ENCODE measurements around the gene CTDSPL2. TPM values are rescaled to one million over a fixed set of nuclear protein-coding genes. Genes with fewer than 3 reads are reported as not detected.

The CTDSPL2 gene
- total and polyA plus RNA-seq, 4 donors = 7.8 to 43.9 (median 26.9) TPM

GRCh38 chr15:44495562-44495961, 68.1 kb downstream of the CTDSPL2 start:
- H3K4me1 ChIP-seq (ENCODE audit: control insufficient read depth in 1 of 2, insufficient read depth in 2 of 2, low read length in 2 of 2) = no peaks in the 10 kb centered on the region
- no peaks in the 10 kb centered on the region for H3K9me3 ChIP-seq (ENCODE audit: control insufficient read depth, low read length)
- no peak for ATAC-seq (ENCODE audit: low FRiP score)
- DNase-seq = peak in 1 of 2 donors; percentile 62
- no peak overlapping the region for H3K27ac ChIP-seq (ENCODE audit: low read depth in 1 of 2, low read length in 2 of 2)
- intact Hi-C loops (cut with DNase I) = no loop called here
- H3K27me3 ChIP-seq (ENCODE audit: control insufficient read depth in 1 of 2, insufficient read depth in 2 of 2, low read length in 1 of 2) = no peaks in the 10 kb centered on the region
- no peak overlapping the region for H3K4me3 ChIP-seq (ENCODE audit: low read length in 2 of 2)
- peaks cover 0 to 3% of the 10 kb centered on the region in 2 donors for H3K36me3 ChIP-seq (ENCODE audit: control insufficient read depth in 1 of 2, insufficient read depth in 2 of 2, low read length in 1 of 2)
- WGBS, 2 donors = 95 to 96% methylated on average over 8 of the region's 8 CpGs

GRCh38 chr15:44500555-44500954, 73.1 kb downstream of the CTDSPL2 start:
- ATAC-seq (ENCODE audit: low FRiP score) (no peak), DNase-seq (no peak)
- Histone ChIP-seq H3K4me1 (ENCODE audit: control insufficient read depth in 1 of 2, insufficient read depth in 2 of 2, low read length in 2 of 2) (no peaks in the 10 kb centered on the region), H3K27me3 (ENCODE audit: control insufficient read depth in 1 of 2, insufficient read depth in 2 of 2, low read length in 1 of 2) (no peaks in the 10 kb centered on the region), H3K9me3 (ENCODE audit: control insufficient read depth, low read length) (no peaks in the 10 kb centered on the region), H3K36me3 (ENCODE audit: control insufficient read depth in 1 of 2, insufficient read depth in 2 of 2, low read length in 1 of 2) (peaks cover 3% of the 10 kb centered on the region in 2 donors), H3K4me3 (ENCODE audit: low read length in 2 of 2) (no peak overlapping the region), H3K27ac (ENCODE audit: low read depth in 1 of 2, low read length in 2 of 2) (no peak overlapping the region)
- WGBS, 2 donors = 78 to 82% methylated on average over 3 of the region's 3 CpGs
- intact Hi-C loops (cut with DNase I) = no loop called here

GRCh38 chr15:44501768-44502366, 74.4 kb downstream of the CTDSPL2 start:
- no peak for DNase-seq
- Histone ChIP-seq H3K4me3 (ENCODE audit: low read length in 2 of 2) (no peak overlapping the region), H3K4me1 (ENCODE audit: control insufficient read depth in 1 of 2, insufficient read depth in 2 of 2, low read length in 2 of 2) (no peaks in the 10 kb centered on the region), H3K36me3 (ENCODE audit: control insufficient read depth in 1 of 2, insufficient read depth in 2 of 2, low read length in 1 of 2) (peaks cover 0 to 3% of the 10 kb centered on the region in 2 donors), H3K27ac (ENCODE audit: low read depth in 1 of 2, low read length in 2 of 2) (no peak overlapping the region), H3K27me3 (ENCODE audit: control insufficient read depth in 1 of 2, insufficient read depth in 2 of 2, low read length in 1 of 2) (no peaks in the 10 kb centered on the region), H3K9me3 (ENCODE audit: control insufficient read depth, low read length) (no peaks in the 10 kb centered on the region)
- ATAC-seq (ENCODE audit: low FRiP score) = no peak
- WGBS, 2 donors = 70 to 76% methylated on average over 3 of the region's 3 CpGs
- intact Hi-C loops (cut with DNase I) = no loop called here

- ATAC-seq (ENCODE audit: low FRiP score) (no peak), DNase-seq (no peak)
- Histone ChIP-seq H3K4me3 (ENCODE audit: low read length in 2 of 2) (no peak overlapping the region), H3K9me3 (ENCODE audit: control insufficient read depth, low read length) (no peaks in the 10 kb centered on the region), H3K27me3 (ENCODE audit: control insufficient read depth in 1 of 2, insufficient read depth in 2 of 2, low read length in 1 of 2) (no peaks in the 10 kb centered on the region), H3K27ac (ENCODE audit: low read depth in 1 of 2, low read length in 2 of 2) (no peak overlapping the region), H3K36me3 (ENCODE audit: control insufficient read depth in 1 of 2, insufficient read depth in 2 of 2, low read length in 1 of 2) (no peaks in the 10 kb centered on the region), H3K4me1 (ENCODE audit: control insufficient read depth in 1 of 2, insufficient read depth in 2 of 2, low read length in 2 of 2) (no peaks in the 10 kb centered on the region)
- intact Hi-C loops (cut with DNase I) = no loop called here
These were observed 89.0 kb downstream of the CTDSPL2 start for GRCh38 chr15:44516436-44516835.

- 94 to 95% methylated on average over 6 of the region's 6 CpGs for WGBS, 2 donors
- no peaks in the 10 kb centered on the region for H3K27me3 ChIP-seq (ENCODE audit: control insufficient read depth in 1 of 2, insufficient read depth in 2 of 2, low read length in 1 of 2)
- H3K27ac ChIP-seq (ENCODE audit: low read depth in 1 of 2, low read length in 2 of 2) = no peak overlapping the region
- no peaks in the 10 kb centered on the region for H3K9me3 ChIP-seq (ENCODE audit: control insufficient read depth, low read length)
- H3K4me1 ChIP-seq (ENCODE audit: control insufficient read depth in 1 of 2, insufficient read depth in 2 of 2, low read length in 2 of 2) = no peaks in the 10 kb centered on the region
- intact Hi-C loops (cut with DNase I) = no loop called here
- no peak overlapping the region for H3K4me3 ChIP-seq (ENCODE audit: low read length in 2 of 2)
- no peaks in the 10 kb centered on the region for H3K36me3 ChIP-seq (ENCODE audit: control insufficient read depth in 1 of 2, insufficient read depth in 2 of 2, low read length in 1 of 2)
- ATAC-seq (ENCODE audit: low FRiP score) = no peak
- DNase-seq = no peak
These were observed 92.1 kb downstream of the CTDSPL2 start for GRCh38 chr15:44519537-44519936.

GRCh38 chr15:44525018-44525417, 97.6 kb downstream of the CTDSPL2 start:
- DNase-seq = no peak
- intact Hi-C loops (cut with DNase I) = loop anchor here in 1 of 2 donors (5.0 kb wide), 1 partner anchor 88 kb away; no protein-coding TSS in a partner anchor
- H3K36me3 ChIP-seq (ENCODE audit: control insufficient read depth in 1 of 2, insufficient read depth in 2 of 2, low read length in 1 of 2) = no peaks in the 10 kb centered on the region
- H3K9me3 ChIP-seq (ENCODE audit: control insufficient read depth, low read length) = no peaks in the 10 kb centered on the region
- no peaks in the 10 kb centered on the region for H3K4me1 ChIP-seq (ENCODE audit: control insufficient read depth in 1 of 2, insufficient read depth in 2 of 2, low read length in 2 of 2)
- no peak overlapping the region for H3K4me3 ChIP-seq (ENCODE audit: low read length in 2 of 2)
- ATAC-seq (ENCODE audit: low FRiP score) = no peak
- no peak overlapping the region for H3K27ac ChIP-seq (ENCODE audit: low read depth in 1 of 2, low read length in 2 of 2)
- no peaks in the 10 kb centered on the region for H3K27me3 ChIP-seq (ENCODE audit: control insufficient read depth in 1 of 2, insufficient read depth in 2 of 2, low read length in 1 of 2)
- WGBS, 2 donors = 80 to 91% methylated on average over 1 of the region's 1 CpG

GRCh38 chr15:44527241-44527640, 99.8 kb downstream of the CTDSPL2 start:
- Histone ChIP-seq H3K27ac (ENCODE audit: low read depth in 1 of 2, low read length in 2 of 2) (no peak overlapping the region), H3K9me3 (ENCODE audit: control insufficient read depth, low read length) (no peaks in the 10 kb centered on the region), H3K4me3 (ENCODE audit: low read length in 2 of 2) (no peak overlapping the region), H3K4me1 (ENCODE audit: control insufficient read depth in 1 of 2, insufficient read depth in 2 of 2, low read length in 2 of 2) (no peaks in the 10 kb centered on the region), H3K27me3 (ENCODE audit: control insufficient read depth in 1 of 2, insufficient read depth in 2 of 2, low read length in 1 of 2) (no peaks in the 10 kb centered on the region), H3K36me3 (ENCODE audit: control insufficient read depth in 1 of 2, insufficient read depth in 2 of 2, low read length in 1 of 2) (no peaks in the 10 kb centered on the region)
- DNase-seq (no peak), ATAC-seq (ENCODE audit: low FRiP score) (no peak)
- 64 to 69% methylated on average over 2 of the region's 2 CpGs for WGBS, 2 donors
- intact Hi-C loops (cut with DNase I) = loop anchor here in 1 of 2 donors (5.0 kb wide), 1 partner anchor 90 kb away; no protein-coding TSS in a partner anchor

- ATAC-seq (ENCODE audit: low FRiP score) = no peak
These were observed 102.6 kb downstream of the CTDSPL2 start for GRCh38 chr15:44529864-44530604.

GRCh38 chr15:44530653-44531052, 103.2 kb downstream of the CTDSPL2 start:
- DNase-seq (no peak), ATAC-seq (ENCODE audit: low FRiP score) (no peak)
- 94 to 96% methylated on average over 3 of the region's 3 CpGs for WGBS, 2 donors
- no peak overlapping the region for H3K4me3 ChIP-seq (ENCODE audit: low read length in 2 of 2)
- no peaks in the 10 kb centered on the region for H3K27me3 ChIP-seq (ENCODE audit: control insufficient read depth in 1 of 2, insufficient read depth in 2 of 2, low read length in 1 of 2)
- intact Hi-C loops (cut with DNase I) = no loop called here
- no peaks in the 10 kb centered on the region for H3K36me3 ChIP-seq (ENCODE audit: control insufficient read depth in 1 of 2, insufficient read depth in 2 of 2, low read length in 1 of 2)
- H3K4me1 ChIP-seq (ENCODE audit: control insufficient read depth in 1 of 2, insufficient read depth in 2 of 2, low read length in 2 of 2) = peaks cover 0 to 4% of the 10 kb centered on the region in 2 donors
- no peaks in the 10 kb centered on the region for H3K9me3 ChIP-seq (ENCODE audit: control insufficient read depth, low read length)
- no peak overlapping the region for H3K27ac ChIP-seq (ENCODE audit: low read depth in 1 of 2, low read length in 2 of 2)

More at GRCh38 chr15:44529864-44530604, 102.6 kb downstream of the CTDSPL2 start:
- no peak overlapping the region for H3K27ac ChIP-seq (ENCODE audit: low read depth in 1 of 2, low read length in 2 of 2)
- DNase-seq = no peak
- H3K36me3 ChIP-seq (ENCODE audit: control insufficient read depth in 1 of 2, insufficient read depth in 2 of 2, low read length in 1 of 2) = no peaks in the 10 kb centered on the region
- intact Hi-C loops (cut with DNase I) = loop anchor here in 1 of 2 donors (5.0 kb wide), 1 partner anchor 93 kb away; no protein-coding TSS in a partner anchor
- H3K4me3 ChIP-seq (ENCODE audit: low read length in 2 of 2) = no peak overlapping the region
- no peaks in the 10 kb centered on the region for H3K27me3 ChIP-seq (ENCODE audit: control insufficient read depth in 1 of 2, insufficient read depth in 2 of 2, low read length in 1 of 2)
- WGBS, 2 donors = 66 to 68% methylated on average over 10 of the region's 10 CpGs
- no peaks in the 10 kb centered on the region for H3K9me3 ChIP-seq (ENCODE audit: control insufficient read depth, low read length)
- H3K4me1 ChIP-seq (ENCODE audit: control insufficient read depth in 1 of 2, insufficient read depth in 2 of 2, low read length in 2 of 2) = peaks cover 0 to 2% of the 10 kb centered on the region in 2 donors
